Gastroesophageal sphincter (tissue), 4 donors: Measurements from ENCODE around the gene DHX57. TPM values are rescaled to one million over a fixed set of nuclear protein-coding genes. Genes with fewer than 3 reads are reported as not detected.

Experiments used
- ATAC-seq: fragments of 150-250 bp; one replicate; pipeline ENCODE4 v1.9.1; 2016; ENCODE audit warnings: mild to moderate bottlenecking, moderate library complexity
- H3K27ac ChIP-seq, 4 donors: fragments of 200-600 bp; sonication (generic) in 3 of 4; 1 replicate in 3 of 4; 2 replicates in 1 of 4; pipeline ENCODE4 v1.5.1; 2016 to 2019
- H3K27me3 ChIP-seq: fragments of 200-600 bp; sonication (generic); one replicate; pipeline ENCODE4 v1.5.1; 2019
- H3K36me3 ChIP-seq, 2 donors: fragments of 200-600 bp; sonication (generic); one replicate each; pipeline ENCODE4 v1.5.1; 2019; ENCODE audit warnings: control low read depth in 1 of 2
- H3K4me1 ChIP-seq, 3 donors: fragments of 200-600 bp; sonication (generic); 1 replicate in 2 of 3; 2 replicates in 1 of 3; pipeline ENCODE4 v1.5.1; 2016 to 2019; ENCODE audit warnings: control low read depth in 2 of 3
- H3K4me3 ChIP-seq, 2 donors: fragments of 200-600 bp; sonication (generic); one replicate each; pipeline ENCODE4 v1.5.1; 2019; ENCODE audit warnings: mild to moderate bottlenecking in 1 of 2, moderate library complexity in 1 of 2
- H3K9me3 ChIP-seq, 3 donors: fragments of 200-600 bp; sonication (generic); one replicate each; pipeline ENCODE4 v1.5.1; 2017 to 2019; ENCODE audit warnings: control low read depth in 2 of 3
- EP300 ChIP-seq: sonication (generic); formaldehyde crosslinking; IDR thresholded peaks from one replicate; pipeline ENCODE4 v1.6.1; 2017; ENCODE audit warnings: antibody characterized with exemption, mild to moderate bottlenecking
- POLR2A ChIP-seq, 2 donors: fragments of 450-650 bp; IDR thresholded peaks; one replicate each; pipeline ENCODE4 v1.6.1; 2017; ENCODE audit warnings: antibody characterized with exemption in 2 of 2, mild to moderate bottlenecking in 2 of 2, moderate library complexity in 1 of 2
- POLR2AphosphoS5 ChIP-seq: sonication (generic); formaldehyde crosslinking; IDR thresholded peaks from one replicate; pipeline ENCODE4 v1.6.1; 2017; ENCODE audit warnings: antibody characterized with exemption
- WGBS, 2 donors: methylation state at CpG; one replicate each; pipeline ENCODE4 v1.1.5; 2018; ENCODE audit warnings: low coverage in 1 of 2; 5-methylcytosine and 5-hydroxymethylcytosine counted together
- total RNA-seq, 4 donors: library from RNA; depleted of rRNA; stranded (reverse); fragments of >200 nt; gene quantifications; one replicate each; pipeline ENCODE4 v1.1.0, GENCODE V29; 2016
- TF ChIP-seq, protein P1 (sequence below), 4 experiments: fragments of 200-600 bp in 2 of 4; fragments of 450-650 bp in 2 of 4; sonication (generic) in 1 of 4; IDR thresholded peaks; one replicate each; pipeline ENCODE4 v1.5.1; 2017 to 2019; ENCODE audit warnings: antibody characterized with exemption in 4 of 4, mild to moderate bottlenecking in 2 of 4, moderate library complexity in 2 of 4

The DHX57 gene
- total RNA-seq, 4 donors from 2014 or later, result 10.9 to 24.1 (median 20.1) TPM

DNA sequence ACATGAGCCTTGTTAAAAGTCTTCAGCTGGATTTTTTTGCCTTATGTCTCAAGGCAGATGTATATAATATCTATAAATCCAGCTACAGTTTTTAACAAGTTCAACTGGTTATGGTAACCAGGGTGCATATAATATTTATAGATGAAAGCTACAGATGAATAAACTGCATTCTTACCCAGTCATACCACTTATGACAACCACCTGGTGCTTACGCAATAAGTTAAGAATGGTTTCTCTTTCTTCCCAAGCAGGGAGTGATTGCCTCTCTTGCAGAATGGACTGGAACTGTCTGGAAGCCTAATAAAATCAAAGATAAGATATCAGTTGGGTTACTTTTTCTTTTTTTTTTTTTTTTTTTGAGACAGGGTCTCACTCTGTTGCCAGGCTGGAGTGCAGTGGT is 19.6 kb downstream of the DHX57 start:
- no peak overlapping the region for H3K27ac ChIP-seq
- peaks cover 8 to 91% of the 10 kb centered on the region in 2 donors for H3K36me3 ChIP-seq
- H3K27me3 ChIP-seq, result no peaks in the 10 kb centered on the region
- TF ChIP-seq POLR2AphosphoS5 (no peak), EP300 (no peak), POLR2A (IDR thresholded peaks at IDR 0.05) (no peak)
- TF ChIP-seq, protein P1, sequence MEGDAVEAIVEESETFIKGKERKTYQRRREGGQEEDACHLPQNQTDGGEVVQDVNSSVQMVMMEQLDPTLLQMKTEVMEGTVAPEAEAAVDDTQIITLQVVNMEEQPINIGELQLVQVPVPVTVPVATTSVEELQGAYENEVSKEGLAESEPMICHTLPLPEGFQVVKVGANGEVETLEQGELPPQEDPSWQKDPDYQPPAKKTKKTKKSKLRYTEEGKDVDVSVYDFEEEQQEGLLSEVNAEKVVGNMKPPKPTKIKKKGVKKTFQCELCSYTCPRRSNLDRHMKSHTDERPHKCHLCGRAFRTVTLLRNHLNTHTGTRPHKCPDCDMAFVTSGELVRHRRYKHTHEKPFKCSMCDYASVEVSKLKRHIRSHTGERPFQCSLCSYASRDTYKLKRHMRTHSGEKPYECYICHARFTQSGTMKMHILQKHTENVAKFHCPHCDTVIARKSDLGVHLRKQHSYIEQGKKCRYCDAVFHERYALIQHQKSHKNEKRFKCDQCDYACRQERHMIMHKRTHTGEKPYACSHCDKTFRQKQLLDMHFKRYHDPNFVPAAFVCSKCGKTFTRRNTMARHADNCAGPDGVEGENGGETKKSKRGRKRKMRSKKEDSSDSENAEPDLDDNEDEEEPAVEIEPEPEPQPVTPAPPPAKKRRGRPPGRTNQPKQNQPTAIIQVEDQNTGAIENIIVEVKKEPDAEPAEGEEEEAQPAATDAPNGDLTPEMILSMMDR (IDR thresholded peaks at IDR 0.05), result no peak
- no peak for ATAC-seq
- H3K9me3 ChIP-seq, result no peaks in the 10 kb centered on the region
- H3K4me1 ChIP-seq, result no peaks in the 10 kb centered on the region
- 100% methylated on average over 1 of the region's 1 CpG for WGBS, 2 donors
- no peak overlapping the region for H3K4me3 ChIP-seq

DNA sequence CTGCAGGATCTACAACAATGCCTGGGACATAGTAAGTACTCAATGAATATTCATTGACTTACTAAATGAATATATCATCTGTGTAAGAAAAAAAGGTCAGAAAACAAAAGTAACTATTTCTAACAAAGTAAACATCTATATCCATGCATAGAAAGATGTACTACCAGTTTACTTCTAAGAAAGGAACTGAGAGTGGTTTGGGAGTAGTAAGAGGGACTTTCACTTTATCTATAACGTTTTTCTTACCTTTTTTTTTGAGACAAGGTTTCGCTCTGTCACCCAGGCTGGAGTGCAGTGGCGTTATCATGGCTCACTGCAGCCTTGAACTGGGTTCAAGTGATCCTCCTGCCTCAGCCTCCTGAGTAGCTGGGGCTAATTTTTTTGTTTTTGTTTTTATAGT is 25.7 kb downstream of the DHX57 start:
- H3K36me3 ChIP-seq, result peaks cover 4 to 89% of the 10 kb centered on the region in 2 donors
- H3K4me1 ChIP-seq, result no peaks in the 10 kb centered on the region
- no peaks in the 10 kb centered on the region for H3K9me3 ChIP-seq
- ATAC-seq, result no peak
- H3K4me3 ChIP-seq, result no peak overlapping the region
- no peak overlapping the region for H3K27ac ChIP-seq
- TF ChIP-seq EP300 (no peak), POLR2A (IDR thresholded peaks at IDR 0.05) (no peak), POLR2AphosphoS5 (no peak)
- TF ChIP-seq, protein P1 (IDR thresholded peaks at IDR 0.05), result no peak
- 85 to 86% methylated on average over 1 to 3 of the region's 3 CpGs for WGBS, 2 donors
- no peaks in the 10 kb centered on the region for H3K27me3 ChIP-seq

DNA sequence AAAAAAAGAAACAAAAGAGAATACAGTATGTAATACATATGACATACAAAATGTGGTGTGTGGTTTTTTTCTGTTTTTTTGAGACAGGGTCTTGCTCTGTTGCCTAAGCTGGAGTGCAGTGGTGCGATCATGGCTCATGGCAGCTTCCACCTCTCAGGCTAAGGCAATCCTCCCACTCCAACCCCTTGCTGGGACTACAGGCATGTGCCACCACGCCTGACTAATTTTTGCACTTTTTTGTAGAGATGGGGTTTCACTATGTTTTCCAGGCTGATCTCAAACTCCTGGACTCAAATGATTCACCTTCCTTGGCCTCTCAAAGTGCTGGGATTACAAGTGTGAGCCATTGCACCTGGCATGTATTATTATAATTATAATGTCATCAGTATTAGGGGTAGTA is 38.9 kb downstream of the DHX57 start:
- H3K36me3 ChIP-seq, result peaks cover 0 to 89% of the 10 kb centered on the region in 2 donors

DNA sequence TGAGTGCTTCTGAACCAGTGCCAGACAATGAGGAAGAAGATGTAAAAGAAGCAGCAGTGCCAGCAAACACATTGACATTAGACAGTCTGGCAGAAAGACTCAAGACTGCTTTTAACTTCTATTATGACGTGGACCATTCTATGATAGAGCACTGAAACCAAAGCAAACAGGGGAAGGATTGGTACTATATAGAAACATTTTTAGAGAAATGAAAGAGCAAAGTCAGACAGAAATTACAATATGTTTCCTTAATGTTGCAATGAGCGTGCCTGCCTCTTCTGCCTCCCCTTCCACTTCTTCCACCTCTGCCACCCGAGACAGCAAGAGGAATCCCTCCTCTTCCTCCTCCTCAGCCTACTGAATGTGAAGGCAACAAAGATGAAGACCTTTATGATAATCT is 39.7 kb downstream of the DHX57 start:
- peak; percentile 62 for ATAC-seq
- 83 to 85% methylated on average over 3 of the region's 3 CpGs for WGBS, 2 donors

More for the DNA sequence above, 38.9 kb downstream of the DHX57 start:
- Histone ChIP-seq H3K4me3 (no peak overlapping the region), H3K27ac (no peak overlapping the region), H3K9me3 (no peaks in the 10 kb centered on the region), H3K27me3 (no peaks in the 10 kb centered on the region), H3K4me1 (no peaks in the 10 kb centered on the region)
- WGBS, 2 donors, result 83 to 100% methylated on average over 2 of the region's 2 CpGs
- no peak for TF ChIP-seq POLR2A (IDR thresholded peaks at IDR 0.05)
- TF ChIP-seq EP300, result no peak
- TF ChIP-seq, protein P1 (IDR thresholded peaks at IDR 0.05), result no peak
- TF ChIP-seq POLR2AphosphoS5, result no peak
- no peak for ATAC-seq

More for the DNA sequence above, 39.7 kb downstream of the DHX57 start:
- Histone ChIP-seq H3K4me1 (no peaks in the 10 kb centered on the region), H3K27ac (no peak overlapping the region), H3K27me3 (no peaks in the 10 kb centered on the region), H3K9me3 (no peaks in the 10 kb centered on the region), H3K36me3 (peaks cover 0 to 89% of the 10 kb centered on the region in 2 donors), H3K4me3 (no peak overlapping the region)
- TF ChIP-seq POLR2AphosphoS5 (no peak), EP300 (no peak), POLR2A (IDR thresholded peaks at IDR 0.05) (no peak)
- TF ChIP-seq, protein P1 (IDR thresholded peaks at IDR 0.05), result no peak
